ENCODE data around the gene TNS2.

DNA sequence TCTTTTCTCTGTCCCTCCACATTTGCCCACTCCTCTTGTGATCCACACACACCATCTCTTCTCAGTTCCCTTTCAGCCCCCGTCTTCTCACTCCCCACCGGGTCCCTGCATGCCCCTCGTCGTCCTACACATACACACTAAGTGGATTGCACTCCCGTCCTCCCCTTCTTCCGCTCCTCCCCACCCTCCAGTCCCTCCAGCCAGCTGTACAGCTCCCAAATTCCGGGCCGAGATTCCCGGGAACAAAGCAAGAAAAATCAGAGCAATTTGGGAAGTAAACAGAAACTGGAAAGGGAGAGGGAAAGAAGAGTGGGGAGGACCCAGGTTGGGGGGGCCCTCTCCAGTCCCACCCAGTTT, 47.3 kb downstream of the TNS2 start:
- TF ChIP-seq POLR2A (IDR thresholded peaks at IDR 0.05; ENCODE audit: low read depth): no peak
- TF ChIP-seq, protein P1, sequence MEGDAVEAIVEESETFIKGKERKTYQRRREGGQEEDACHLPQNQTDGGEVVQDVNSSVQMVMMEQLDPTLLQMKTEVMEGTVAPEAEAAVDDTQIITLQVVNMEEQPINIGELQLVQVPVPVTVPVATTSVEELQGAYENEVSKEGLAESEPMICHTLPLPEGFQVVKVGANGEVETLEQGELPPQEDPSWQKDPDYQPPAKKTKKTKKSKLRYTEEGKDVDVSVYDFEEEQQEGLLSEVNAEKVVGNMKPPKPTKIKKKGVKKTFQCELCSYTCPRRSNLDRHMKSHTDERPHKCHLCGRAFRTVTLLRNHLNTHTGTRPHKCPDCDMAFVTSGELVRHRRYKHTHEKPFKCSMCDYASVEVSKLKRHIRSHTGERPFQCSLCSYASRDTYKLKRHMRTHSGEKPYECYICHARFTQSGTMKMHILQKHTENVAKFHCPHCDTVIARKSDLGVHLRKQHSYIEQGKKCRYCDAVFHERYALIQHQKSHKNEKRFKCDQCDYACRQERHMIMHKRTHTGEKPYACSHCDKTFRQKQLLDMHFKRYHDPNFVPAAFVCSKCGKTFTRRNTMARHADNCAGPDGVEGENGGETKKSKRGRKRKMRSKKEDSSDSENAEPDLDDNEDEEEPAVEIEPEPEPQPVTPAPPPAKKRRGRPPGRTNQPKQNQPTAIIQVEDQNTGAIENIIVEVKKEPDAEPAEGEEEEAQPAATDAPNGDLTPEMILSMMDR (IDR thresholded peaks at IDR 0.05): no peak
- no peak for TF ChIP-seq POLR2AphosphoS5 (IDR thresholded peaks at IDR 0.05)

Measured in esophagus muscularis mucosa (tissue), 3 donors.